ENCODE data around the gene CGB2.

DNA sequence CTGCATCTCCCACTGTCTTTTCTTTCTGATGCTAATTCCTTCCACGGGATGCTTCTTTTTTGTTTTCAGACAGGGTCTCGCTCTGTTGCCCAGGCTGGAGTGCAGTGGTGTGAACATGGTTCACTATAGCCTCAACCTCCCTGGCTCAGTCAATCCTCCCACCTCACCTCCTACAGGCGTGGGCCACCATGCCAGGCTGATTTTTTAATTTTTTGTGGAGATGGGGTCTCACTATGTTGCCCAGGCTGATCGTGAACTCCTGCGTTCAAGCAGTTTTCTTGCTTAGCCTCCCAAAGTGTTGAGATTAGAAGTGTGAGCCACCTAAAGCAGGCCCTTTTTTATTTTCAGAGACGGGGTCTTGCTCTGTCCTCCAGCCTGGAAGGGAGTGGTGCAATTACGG lies 43.4 kb upstream of the CGB2 start:
- TF ChIP-seq POLR2A (IDR thresholded peaks at IDR 0.05; ENCODE audit: low read depth), result no peak
- no peak for TF ChIP-seq EP300 (IDR thresholded peaks at IDR 0.05)
- no peak for TF ChIP-seq CTCF (IDR thresholded peaks at IDR 0.05)
- TF ChIP-seq POLR2AphosphoS5 (IDR thresholded peaks at IDR 0.05), result no peak

All from esophagus muscularis mucosa (tissue), 4 donors.